VCaP (cell line): ENCODE data around the gene TERT.

ENCODE experiments used
- H3K27ac ChIP-seq: fragments of 450-650 bp; 2 replicates; pipeline ENCODE4 v1.5.1; 2017
- TF ChIP-seq, protein P1 (sequence below): fragments of 450-650 bp; conservative IDR thresholded peaks from 2 replicates; pipeline ENCODE4 v1.5.1; 2017; ENCODE audit warnings: mild to moderate bottlenecking, moderate library complexity

The TERT gene

DNA sequence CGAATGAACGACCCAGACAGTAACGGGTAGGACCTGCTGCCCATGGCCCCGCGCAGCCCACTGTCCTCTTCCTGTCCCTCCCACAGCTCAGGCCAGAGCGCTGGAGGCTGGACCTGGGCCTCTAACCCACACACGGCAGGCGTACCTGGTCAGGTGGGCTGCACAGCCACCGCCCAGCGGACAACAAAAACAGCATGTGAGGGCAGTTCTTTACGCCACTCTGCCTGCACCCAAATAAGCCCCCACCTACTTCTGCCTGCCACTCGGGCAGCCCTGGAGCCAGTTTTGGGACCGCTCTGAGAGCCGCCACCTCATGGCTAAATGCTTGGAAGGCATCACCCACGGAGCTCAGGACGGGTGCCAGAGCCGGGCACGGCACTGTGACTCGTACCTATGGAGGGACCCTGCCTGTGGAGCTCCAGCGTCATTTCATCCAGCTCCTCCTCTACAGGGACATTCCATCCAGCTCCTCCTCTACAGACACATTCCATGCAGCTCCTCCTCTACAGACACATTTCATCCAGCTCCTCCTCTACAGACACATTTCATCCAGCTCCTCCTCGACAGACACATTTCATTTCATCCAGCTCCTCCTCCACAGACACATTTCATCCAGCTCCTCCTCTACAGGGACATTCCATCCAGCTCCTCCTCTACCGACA, 31.1 kb upstream of the TERT start:
- TF ChIP-seq, protein P1, sequence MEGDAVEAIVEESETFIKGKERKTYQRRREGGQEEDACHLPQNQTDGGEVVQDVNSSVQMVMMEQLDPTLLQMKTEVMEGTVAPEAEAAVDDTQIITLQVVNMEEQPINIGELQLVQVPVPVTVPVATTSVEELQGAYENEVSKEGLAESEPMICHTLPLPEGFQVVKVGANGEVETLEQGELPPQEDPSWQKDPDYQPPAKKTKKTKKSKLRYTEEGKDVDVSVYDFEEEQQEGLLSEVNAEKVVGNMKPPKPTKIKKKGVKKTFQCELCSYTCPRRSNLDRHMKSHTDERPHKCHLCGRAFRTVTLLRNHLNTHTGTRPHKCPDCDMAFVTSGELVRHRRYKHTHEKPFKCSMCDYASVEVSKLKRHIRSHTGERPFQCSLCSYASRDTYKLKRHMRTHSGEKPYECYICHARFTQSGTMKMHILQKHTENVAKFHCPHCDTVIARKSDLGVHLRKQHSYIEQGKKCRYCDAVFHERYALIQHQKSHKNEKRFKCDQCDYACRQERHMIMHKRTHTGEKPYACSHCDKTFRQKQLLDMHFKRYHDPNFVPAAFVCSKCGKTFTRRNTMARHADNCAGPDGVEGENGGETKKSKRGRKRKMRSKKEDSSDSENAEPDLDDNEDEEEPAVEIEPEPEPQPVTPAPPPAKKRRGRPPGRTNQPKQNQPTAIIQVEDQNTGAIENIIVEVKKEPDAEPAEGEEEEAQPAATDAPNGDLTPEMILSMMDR = no peak
- H3K27ac ChIP-seq = no peak overlapping the region

DNA sequence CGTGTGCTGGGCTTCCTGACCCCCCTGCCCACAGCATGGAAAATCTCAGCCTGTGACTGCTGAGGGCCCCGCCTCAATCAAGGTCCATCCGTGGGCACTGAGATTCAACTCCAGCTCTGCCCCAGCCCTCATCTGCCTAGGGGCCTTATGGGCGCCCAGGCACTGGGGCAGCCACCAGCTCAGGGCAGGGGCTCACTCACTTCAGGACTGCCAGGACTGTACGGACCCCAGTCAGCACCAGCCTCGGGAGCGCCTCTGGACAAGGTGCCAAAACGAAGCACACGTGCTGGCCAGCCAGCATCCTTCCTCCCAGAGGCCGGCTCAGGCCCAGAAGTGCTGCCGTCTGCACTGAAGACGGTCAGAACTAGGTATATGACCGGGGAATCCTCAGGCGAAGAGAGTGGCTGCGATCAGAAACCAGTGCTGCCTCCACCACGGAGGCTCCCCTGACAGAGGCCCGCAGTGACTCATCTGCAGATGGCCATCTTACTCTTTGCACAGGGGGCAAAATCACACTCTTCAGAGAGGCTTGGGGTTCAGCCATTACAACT, 30.4 kb upstream of the TERT start:
- no peak overlapping the region for H3K27ac ChIP-seq
- TF ChIP-seq, protein P1 = no peak

DNA sequence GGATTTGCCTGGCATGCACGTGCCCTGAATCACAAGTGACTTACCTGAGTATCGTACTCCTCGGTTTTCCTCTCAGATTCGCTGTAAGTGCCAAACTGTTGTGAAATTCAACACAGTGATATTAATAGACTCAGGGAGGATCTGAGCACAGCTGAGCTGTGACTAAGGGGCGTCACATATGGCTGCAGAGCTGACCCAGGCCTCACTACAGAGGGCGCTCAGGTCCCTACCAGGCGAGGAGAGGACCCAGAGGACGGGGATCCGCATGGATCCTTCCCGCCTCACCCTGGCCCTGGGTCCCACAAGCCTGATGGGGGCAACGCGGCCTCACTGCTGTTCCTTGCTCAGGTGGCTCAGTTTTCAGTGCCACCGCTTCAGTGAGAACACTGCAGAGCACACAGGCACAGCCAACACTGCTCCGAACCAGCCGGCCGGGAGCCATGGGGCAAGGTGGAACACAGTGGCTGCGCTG, 29.9 kb upstream of the TERT start:
- TF ChIP-seq, protein P1 = no peak
- H3K27ac ChIP-seq = no peak overlapping the region

DNA sequence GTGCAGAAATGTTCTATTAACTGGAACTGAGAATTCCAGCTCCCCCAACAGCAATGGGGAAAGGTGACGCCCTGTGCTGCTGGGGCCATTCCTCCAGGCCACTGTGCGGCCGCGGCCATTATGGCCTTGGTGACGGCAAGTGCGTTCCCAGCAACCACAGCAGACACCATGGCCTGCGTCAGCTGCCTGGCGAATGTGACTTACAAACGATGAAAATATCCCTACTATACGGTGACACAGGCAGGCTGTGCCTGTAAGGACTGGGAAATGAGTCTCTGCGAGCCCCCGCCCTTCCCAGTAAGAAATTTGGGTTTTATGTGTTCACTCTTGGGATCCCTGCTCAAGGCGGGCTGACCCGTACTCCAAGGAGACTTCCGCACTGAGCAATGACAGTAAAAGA, 29.4 kb upstream of the TERT start:
- TF ChIP-seq, protein P1 = no peak
- no peak overlapping the region for H3K27ac ChIP-seq

DNA sequence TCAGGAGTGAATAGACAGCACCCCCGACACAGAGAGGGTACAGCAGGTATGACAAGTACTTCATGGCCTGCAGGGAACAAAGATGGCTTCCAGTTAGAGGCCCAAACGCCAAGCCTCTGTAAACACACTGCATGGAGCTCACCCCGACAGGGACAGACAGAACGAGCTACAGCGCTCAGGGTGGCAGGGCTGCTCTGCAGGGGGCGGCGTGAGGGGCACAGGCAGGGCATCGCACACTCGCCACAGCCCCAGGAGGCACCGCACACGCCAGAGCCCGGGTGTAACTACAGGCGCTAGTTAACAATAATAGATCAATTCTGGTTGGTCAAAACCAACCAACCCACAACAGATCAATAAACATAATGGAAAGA, 28.9 kb upstream of the TERT start:
- no peak overlapping the region for H3K27ac ChIP-seq
- TF ChIP-seq, protein P1 = no peak

DNA sequence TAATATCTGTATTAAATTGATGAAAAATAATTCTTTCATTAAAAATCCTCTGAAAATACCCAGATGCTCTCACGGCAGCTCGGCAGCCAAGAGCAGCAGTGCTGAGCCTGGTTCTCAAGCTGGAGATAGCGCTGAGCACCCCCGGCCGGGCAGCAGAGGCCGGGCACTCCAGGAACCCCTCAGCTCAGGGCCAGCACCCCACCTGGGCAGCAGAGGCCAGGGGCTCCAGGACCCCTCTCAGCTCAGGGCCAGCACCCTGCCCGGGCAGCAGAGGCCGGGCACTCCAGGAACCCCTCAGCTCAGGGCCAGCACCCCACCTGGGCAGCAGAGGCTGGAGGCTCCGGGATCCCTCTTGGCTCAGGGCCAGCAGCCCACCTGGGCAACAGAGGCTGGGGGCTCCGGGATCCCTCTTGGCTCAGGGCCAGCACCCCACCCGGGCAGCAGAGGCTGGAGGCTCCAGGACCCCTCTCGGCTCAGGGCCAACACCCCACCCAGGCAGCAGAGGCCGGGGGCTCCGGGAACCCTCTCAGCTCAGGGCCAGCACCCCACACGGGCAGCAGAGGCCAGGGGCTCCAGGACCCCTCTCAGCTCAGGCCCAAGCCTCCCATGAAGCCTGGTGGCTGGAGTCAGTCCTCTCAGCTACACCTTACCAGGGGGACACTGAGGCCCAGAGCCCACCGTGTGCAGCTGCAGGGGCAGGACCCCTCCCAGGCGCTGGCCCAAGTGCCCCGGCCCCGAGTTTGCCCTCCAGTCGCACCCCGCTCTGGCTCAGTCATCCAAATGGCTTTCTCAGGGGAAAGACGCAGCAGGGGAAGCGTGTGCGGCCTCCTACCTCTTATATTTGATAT, 28.3 kb upstream of the TERT start:
- no peak overlapping the region for H3K27ac ChIP-seq
- TF ChIP-seq, protein P1 = no peak

DNA sequence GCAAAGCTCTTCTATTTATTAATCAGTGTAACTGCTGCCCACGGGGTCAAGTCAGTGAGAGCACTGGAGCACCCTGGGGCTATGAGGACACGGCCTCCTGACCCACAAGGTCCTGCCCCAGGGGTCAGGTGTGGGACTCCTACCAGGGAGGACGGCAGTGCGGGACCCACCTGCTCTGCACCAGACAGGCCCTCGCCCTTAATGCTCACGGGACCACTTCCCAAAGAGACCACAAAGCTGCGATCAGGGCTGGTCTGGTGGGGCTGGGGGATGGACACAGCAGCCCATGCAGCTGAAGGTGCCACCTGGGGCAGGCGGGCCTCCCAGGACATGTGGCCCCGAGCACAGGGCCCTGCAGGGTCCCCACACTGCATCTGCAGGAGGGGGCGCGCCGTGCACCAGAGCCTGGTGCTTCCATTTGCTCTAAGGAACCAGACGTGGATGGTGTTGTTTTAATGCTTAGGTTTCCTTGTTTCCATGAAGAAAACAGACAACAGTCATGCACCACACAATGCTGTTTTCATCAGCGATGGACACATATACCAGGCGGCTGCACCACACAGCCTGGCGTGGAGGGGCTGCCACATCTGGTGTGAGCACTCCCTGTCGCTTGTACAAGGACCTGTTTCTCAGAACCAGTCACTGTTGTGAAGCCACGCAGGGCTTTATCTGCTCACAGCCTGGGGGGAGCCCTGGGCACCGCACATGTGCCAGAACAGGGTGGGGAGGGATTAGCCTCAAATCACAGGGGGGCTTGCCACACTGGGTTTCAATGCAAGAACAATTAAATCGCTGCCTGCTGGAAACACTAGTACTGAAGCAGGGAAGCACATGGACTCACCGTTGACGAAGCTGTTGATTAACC, 27.4 kb upstream of the TERT start:
- TF ChIP-seq, protein P1 = no peak
- no peak overlapping the region for H3K27ac ChIP-seq
